Limb (tissue), 2 donors: ENCODE results near the gene C6orf89.

Source experiments
- DNase-seq, 2 donors: peaks; one replicate each; pipeline ENCODE4 v3.0.0-alpha.2; 2016; ENCODE audit errors: extremely low spot score in 2 of 2

The C6orf89 gene

DNA sequence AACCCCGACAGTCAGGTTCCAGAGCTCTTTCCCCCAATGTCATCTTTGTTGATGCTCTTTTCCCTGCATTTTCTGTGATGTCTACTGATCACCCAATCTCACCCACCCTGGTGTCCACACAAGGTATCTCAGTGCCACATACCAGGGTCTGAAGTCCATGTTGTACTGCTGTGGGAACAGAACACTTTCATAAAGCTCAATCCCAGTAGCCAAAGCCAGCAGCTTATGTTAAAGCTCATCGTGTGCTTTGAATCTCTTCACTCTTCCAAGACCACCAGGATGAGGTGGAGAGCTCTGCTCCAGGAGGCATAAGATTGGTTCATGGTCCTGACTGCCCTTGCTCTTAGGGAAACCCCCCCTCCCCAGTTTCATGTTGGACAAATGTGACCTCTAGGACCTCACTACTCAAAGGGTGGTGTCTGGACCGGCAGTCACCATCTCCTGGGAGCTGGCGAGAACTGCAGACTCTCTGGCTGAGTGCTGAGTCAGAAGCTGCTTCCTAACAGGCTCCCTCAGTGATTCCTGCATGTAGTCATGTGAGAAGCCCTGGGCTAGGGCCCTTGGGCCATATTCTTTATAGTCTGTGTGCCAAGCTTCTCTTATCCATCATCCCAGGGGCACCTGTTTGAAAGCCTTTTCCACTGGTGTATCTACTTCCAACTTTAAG, 33.1 kb upstream of the C6orf89 start:
- DNase-seq = no peak

DNA sequence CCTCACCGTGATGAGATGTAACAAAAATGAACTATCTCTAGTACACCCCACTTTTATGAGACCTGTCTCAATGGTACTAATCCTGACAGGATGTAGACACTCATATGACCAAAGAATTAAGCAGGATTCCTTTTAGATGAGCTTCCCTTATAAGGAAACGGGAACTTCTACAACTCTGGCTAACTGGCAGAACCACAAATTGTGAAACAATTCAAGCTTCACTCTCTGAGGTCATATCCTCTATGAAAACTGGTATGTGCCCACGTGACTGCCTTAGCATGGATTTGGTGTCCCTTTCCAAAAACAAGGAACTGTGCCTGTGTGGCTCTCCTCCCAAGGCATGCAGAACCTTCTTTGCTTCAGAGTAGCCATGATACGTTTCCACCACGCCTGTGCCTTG, 32.4 kb upstream of the C6orf89 start:
- no peak for DNase-seq

DNA sequence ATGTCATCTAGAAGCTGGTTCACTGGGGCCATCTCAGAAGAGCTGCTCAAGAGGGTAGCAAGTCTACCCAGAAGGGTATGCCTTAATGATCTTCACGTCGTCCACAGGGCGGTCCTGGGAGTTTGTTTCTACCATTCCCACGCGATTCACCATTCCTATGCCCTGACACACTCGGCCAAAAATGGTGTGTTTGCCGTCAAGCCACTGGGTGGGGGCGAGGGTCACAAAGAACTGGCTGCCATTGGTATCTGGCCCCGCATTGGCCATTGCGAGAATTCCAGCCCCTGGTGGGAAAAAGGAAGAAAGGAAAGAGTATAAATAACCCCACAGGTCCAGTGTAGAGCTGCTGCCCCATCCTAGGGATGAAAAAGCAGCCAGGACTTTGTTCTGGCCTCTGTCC, 30.0 kb upstream of the C6orf89 start:
- DNase-seq = no peak

DNA sequence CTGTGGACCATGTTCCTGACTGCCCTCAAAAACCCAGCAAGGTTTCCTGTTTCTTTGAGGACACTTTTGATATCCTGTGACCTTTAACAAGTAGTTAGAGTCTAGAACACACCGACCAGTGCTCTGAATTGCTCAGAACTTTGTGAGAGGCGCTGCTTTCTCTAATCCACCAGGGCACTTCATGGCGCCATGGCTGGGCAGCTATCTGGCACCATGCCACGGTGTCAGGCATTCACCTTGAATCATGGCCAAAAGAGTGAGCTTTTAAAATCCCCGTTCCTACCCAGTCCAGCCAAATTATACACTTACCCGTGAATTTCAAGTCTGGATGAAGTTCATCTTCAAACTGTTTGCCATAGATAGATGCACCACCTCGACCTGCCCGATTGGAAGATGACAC, 29.5 kb upstream of the C6orf89 start:
- no peak for DNase-seq

DNA sequence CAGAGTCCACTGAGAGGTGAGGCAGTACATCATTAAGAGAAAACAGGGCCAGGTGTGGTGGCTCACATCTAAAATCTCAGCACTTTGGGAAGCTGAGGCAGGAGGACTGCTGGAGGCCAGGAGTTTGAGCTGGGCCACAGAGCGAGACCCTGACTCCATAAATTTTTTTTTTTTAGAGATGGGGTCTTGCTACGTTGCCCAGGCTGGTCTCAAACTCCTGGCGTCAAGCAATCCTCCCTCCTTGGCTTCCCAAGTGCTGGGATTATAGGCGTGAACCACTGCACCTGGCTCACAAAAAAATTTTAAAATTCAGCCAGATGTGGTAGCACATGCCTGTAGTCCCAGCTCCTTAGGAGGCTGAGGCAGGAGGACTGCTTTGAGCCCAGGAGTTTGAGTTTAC, 28.4 kb upstream of the C6orf89 start:
- DNase-seq = no peak

DNA sequence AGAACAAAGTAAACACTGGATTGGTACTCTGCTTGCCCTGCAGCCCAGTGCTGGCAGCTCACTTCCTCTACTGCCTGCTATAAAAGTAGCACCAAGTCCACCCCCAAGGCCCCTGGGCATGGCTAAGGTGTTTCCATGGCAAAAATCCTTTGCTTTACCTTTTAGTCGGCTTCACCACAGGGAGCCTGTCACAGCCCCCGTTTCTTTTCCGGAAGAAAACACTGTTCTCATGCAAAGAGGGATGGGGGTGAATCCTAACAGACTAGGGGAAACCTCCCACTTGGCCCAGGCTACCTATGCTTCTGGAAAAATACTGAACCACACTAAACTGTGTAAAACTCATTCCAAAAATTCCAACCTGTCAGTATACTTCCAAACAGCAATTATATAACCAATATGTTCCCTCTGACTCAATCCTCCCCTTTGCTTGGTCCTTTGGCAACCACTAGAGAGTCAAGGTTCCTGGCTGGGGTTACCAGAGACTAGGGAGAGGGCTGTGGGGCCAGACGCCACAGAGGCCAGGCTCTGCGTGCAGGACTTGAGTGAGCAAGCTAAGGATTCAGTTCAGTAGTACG, 27.3 kb upstream of the C6orf89 start:
- no peak for DNase-seq

DNA sequence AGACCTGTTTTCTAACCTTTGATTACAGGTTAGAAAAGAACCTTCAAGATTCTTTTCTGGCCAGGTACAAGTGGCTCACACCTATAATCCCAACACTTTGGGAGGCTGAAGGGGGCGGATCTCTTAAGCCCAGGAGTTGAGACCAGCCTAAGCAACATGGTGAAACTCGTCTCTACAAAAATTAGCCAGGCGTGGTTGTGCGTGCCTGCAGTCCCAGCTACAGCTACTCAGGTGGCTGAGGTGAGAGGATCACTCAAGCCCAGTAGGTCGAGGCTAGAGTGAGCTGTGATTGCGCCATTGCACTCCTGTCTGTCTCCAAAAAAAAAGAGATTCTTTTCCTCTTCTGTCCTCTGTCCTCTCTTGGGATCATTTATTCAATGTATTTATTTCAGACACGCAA, 25.6 kb upstream of the C6orf89 start:
- no peak for DNase-seq

DNA sequence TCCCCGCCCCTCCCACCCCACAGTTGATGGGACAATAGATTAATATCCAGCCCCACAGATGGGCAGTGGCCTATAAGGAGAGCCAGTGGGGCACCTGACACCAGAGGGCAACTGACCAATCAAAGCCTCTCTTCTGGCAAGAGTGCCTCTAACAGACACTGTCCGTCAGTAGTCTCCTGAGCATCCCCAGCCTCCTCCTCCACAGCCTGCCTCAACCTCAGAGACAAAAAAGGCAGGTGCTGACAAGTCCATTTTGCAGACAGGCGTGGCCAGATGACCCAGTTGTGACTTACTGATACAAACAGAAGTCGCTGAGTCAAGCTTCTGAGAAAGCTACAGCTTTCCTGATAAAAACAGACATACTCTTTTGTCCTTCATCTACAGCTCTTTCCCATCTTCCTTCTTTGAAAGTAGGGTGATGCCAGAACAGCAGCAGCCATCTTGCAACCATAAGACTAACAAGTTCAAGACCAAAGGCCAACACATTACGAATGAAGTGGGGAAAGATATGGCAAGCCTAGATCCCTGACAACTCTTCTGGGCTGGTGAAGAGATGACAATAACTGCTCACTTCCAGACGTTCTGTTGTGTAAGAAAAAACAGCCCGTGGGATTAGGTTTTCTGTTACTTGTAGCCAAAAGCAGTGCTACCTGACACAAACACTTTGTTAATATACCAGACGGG, 23.4 kb upstream of the C6orf89 start:
- DNase-seq = no peak

DNA sequence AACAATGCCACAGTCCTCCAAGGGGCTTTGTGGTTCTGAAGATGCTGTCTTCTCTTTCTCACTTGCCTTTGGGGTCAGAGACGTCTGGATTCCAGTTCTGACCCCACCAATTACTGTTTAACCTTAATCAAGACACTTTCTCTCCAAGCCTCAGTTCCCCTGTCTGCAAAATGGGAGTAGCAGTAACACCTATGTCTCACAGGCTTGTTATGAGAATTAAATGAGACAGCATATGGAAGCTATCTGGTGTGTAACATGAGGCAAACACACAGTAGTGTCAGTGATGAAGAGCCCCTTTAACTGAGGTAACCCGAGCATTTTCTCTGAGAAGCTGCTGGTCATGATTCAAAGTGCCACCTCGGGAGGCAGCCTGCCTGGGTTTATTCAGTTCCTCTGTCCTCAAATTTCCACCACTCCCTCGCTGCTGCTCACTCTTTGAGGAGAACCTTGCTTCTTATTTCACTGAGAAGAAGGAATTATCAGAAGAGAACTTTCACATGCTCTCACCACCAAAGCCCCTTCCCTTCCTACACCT, 22.8 kb upstream of the C6orf89 start:
- no peak for DNase-seq

DNA sequence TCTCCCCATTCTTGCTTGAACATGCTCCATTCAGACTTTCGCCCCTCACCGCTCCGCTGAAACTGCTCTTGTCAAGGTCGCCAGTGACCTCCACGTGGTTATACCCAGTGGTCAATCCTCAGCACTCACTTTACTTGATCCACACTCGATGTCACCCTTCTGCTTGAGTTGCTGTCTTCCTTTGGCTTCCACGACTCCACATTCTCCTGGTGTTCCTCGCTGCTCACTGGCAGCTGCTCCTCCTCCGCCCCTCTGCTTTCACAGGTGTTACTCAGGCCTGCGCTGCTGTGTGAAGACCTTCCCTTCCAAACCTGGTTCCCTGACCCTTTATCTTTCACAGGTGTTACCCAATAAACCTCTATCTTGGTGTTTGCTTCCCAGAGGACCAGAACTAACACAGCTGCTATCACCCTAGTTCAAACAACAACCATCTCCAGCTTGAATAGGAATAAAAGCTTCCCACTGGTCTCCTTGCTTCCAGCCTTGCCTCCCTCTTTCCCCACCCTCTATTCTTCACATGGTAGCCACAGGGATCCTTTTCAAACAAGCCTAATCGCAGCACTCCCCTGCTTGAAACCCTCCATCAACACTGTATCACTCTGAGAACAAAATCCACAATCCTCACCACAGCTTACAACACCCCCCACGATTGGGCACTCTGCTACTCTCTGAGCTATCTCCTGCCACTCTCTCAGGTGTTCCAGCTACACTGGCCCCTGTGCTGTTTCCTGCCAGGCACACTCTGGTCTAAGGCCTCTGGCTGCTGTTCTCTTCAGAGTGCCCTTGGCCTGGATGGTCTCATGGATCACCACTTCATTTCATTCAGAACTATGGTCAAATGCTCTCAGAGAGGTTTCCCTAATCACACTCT, 21.8 kb upstream of the C6orf89 start:
- DNase-seq = no peak

DNA sequence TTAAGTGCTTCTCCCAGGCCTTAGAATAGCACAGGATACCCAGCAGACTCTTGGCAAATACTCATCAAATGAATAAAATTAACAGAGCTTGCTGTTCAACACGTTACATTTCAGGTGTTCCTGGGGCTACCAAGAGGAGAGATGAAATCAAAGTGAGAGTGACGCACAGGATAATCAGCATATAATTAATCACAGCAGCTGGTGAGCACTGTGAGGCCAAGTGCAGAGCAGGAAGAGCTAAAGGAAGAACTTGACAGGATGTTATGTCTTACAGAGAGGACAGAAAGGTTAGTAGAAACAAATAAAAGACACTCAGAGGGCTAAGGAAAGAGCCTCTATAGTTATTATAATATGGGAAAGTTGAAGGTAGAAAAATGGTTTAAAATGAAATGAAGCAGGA, 19.9 kb upstream of the C6orf89 start:
- no peak for DNase-seq

DNA sequence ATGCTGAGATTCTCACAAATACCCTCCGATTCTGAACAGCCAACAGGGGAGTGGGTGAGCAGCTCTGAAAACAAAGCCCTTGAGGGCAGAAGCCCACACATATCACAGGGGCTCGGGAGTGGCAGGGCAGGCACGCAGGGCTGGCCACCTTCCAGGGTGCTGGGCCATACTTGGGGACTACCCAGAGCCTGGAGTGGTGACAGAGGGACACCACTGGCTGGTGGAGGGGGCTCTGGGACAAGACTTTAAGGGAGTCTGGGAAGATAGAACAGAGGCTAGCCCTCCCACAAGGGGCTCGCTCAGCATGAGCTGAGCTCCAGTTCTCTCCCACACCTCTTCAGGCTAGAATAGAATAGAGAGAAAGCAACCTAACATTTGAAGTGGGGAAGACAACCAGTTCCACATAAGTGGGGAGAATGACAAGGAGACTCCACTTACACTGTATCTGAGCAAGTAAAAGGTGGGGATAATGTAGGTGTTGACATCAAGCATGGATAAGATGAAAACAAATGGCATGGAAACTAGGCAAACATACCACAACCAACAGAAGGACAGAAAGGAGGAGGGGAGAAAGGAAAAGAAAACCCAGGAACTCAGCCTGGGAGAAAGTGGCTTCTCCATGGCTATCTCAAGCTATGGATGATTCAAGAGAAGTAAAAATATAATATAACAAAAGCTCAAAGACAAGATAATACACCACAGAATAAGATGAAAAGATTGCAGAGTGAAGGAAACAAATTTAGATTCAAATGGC, 18.1 kb upstream of the C6orf89 start:
- DNase-seq = no peak

DNA sequence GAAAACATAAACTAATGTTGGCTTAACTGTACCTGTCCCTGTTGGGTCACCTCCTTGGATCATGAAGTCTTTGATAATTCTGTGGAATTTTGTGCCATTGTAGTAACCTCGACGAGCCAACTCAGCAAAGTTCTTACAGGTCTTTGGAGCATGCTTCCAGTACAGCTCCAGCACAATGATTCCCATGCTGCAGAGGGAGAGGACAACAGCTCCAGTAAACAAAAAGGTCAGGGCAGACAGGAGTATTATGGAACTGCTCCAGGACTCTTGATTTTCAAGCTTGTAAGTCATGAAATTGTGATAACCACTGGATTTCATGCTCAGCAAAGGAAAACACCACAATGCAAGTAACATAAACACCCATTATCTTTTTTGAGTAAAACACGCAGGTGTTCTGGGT, 14.1 kb upstream of the C6orf89 start:
- DNase-seq = no peak

DNA sequence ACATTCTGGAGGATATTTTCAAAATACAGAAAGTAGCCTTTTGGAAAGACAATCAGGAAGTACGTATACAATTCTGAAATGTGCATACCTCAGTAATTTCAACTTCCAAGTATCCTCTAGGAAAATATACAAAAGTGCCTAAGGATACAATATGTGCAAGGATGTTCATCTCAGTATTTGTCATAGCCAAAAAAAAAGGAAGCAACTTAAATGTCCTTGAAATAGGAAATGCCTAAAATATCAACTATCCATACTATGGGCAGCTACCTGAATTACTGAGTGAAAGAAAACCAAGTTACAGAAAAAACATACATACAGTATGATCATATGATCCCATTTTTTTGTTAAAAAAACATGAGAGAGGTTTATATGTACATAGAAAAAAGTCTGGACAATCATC, 12.6 kb upstream of the C6orf89 start:
- no peak for DNase-seq

DNA sequence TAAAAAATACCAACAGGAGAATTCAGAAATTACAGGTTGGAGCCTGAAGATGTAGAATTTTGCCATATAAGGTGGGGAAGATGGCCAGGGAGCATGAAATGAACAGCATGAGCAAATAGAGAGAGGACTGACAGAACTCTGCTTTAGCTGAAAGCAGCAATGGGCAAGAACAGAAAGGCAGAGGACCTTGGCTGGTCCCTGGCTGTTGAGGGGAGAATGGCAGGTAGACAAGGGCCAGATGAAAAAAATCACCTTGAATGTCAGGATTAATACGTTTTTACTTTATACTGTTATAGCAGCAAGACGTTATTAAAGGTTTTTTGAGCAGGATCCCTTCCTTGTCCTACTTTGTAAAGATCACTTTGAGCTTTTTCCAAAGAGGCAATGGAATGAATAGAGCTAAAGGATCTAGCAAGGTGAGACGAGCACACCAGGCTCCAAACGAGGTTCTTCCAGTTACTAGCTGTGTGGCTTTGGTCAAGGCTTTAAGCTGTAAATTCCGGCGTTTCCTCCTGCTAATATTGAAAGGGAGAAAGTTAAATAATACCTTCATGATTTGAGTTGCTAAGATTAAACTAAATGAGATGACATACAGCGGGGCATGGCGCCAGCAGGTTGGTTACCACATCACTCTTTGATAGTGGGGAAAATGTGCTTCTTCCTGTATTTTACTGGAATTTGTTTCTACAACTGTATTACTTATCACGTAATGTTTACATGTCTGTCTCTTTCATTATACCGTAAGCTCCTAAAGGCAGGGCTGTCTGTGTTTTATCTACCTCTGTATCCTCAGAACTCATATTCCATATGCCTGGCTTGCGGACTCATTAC, 11.9 kb upstream of the C6orf89 start:
- DNase-seq = no peak

DNA sequence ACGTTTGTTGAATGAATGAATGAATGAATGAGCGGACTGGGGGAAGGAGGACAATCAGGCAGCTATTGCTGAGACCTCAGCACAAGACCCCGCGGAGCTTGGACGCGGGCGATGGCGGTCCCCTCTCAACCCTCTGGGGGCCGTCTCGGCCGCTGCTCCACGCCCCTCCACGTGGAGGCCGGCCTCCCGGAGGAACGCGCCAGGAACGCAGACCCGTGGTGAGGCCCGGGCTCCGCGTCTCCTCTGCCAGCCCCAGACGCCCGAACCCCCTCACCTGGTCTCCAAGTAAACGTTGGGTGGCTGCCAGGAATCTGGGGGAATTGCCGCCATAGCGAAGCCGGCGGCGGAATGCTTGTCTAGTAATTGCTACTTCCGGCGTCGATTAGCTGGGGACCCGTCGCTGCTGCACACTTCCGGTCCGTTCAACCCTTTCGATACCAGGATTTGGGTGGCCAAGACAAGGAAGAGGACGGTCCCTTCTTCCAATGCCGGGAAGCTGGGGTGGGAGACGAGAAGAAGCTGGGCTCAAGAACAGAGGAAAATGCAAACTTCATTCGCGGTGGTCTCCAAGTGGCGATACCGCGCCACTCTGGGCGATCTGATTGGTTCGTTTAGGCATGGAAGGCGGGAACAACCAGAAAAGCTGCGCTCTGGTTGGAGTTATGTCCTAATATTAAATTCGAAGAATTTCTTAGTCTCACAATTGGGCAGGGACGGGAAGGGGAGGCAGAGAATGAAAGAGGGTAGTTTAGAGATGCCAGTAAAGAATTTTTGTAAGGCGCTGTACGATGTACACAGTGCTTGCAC, 11.1 kb upstream of the C6orf89 start, which contains the start of gene PPIL1:
Gene PPIL1 (minus strand): TSS at position 361 of the 807 bp plus-strand sequence. CDS start 31 bp downstream, at position 330.
- DNase-seq = peak; percentile 94

DNA sequence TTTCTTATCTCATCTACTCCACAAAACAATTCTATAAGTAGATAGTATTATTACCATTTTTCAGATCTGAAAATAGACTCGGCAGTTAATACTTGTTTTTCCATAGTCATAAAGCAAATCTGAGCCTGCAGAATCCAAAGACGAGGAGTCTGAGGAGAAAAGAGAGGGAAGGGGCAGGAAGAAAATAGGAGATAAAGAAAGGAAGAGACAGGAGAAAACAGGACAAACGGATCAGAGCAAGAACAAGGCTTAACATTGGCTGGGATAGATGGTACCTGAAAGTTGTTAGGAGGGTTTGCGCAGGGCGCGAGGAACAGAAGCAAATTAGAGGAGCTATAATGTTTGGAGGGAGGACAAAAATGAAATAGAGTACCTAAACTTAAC, 10.5 kb upstream of the C6orf89 start:
- DNase-seq = no peak

DNA sequence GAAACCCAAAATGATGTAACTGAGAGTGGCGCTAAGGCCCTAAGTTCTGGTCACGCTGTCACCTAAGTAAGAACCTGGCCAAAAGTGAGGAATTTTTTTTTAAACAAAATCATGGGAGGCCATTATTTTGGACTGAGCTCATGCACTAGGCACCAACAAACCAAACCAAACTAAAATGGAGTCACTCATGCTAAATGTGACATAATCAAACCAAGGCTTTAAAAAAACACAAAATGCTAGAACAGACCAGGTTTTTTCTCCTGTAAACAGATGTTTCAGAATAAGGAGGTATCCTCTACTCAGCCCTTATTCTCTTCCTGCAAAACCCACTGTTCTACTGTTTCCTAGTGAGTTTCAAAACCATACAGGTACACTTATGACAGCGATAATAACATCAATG, 1.1 kb upstream of the C6orf89 start:
- DNase-seq = no peak

DNA sequence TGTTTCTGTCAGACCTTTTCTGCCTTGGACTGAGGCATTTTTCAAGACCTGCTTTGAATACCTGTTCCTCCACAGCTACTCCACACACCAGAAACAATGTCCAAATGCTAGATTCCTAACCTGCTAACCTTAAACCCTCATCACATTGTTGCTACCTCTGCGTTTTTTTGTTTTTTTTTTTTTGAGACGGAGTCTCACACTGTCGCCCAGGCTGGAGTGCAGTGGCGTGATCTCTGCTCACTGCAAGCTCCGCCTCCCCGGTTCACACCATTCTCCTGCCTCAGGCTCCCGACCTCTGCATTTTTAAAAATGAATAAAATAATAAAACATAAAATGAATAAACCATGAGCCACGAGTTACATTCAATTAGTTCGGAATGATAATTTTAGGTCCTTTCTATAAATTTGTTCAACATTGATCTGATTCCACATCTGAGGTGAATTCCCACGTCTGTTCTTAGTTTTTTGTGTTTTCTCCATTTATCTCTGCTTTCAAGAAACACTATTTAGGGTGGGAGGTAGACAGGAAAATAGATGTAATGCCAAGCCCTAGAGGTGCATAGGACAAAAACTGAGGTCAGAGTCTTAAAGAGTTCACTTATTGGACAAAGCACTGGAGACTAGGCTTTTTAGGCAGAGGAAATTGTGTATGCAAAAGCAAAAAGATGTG, 1.3 kb downstream of the C6orf89 start:
- no peak for DNase-seq
